Activated CD8-positive, alpha-beta T cell treated with anti-CD3 and anti-CD28 coated beads for 36 hours (primary cell): Measurements from ENCODE around the gene CDH8. TPM values are rescaled to one million over a fixed set of nuclear protein-coding genes. Genes with fewer than 3 reads are reported as not detected.

Experiments used
- ATAC-seq: fragments of 200-7000 bp; cut with Tn5 transposase; one replicate; pipeline ENCODE4 v1.10.0; 2021; ENCODE audit warnings: mild to moderate bottlenecking, moderate library complexity
- CTCF ChIA-PET: fragments of 350-600 bp; sonication (Branson Sonifier 250); formaldehyde crosslinking; loops from one replicate; lab custom pipeline; 2021; ENCODE audit warnings: antibody characterized with exemption; lab: Charles Lee
- POLR2A ChIA-PET: fragments of 350-600 bp; sonication (Branson Sonifier 250); formaldehyde crosslinking; loops from one replicate; lab custom pipeline; 2021; ENCODE audit warnings: antibody characterized with exemption; lab: Charles Lee
- DNase-seq: peaks from one replicate; pipeline ENCODE4 v3.0.0-alpha.2; 2020
- H3K27ac Mint-ChIP-seq: one replicate; pipeline ENCODE4 v1.8.0; 2021; ENCODE audit warnings: mild to moderate bottlenecking, mixed read lengths
- H3K27me3 Mint-ChIP-seq: one replicate; pipeline ENCODE4 v1.8.0; 2021; ENCODE audit warnings: mixed read lengths
- H3K36me3 Mint-ChIP-seq: one replicate; pipeline ENCODE4 v1.8.0; 2021; ENCODE audit warnings: low read depth, mixed read lengths
- H3K4me1 Mint-ChIP-seq: one replicate; pipeline ENCODE4 v1.8.0; 2021; ENCODE audit warnings: low read depth, mixed read lengths
- H3K4me3 Mint-ChIP-seq: one replicate; pipeline ENCODE4 v1.8.0; 2021; ENCODE audit warnings: mild to moderate bottlenecking, moderate library complexity, mixed read lengths
- H3K9me3 Mint-ChIP-seq: one replicate; pipeline ENCODE4 v1.8.0; 2021; ENCODE audit warnings: mixed read lengths
- CTCF ChIP-seq: fragments of 200-600 bp; IDR thresholded peaks from one replicate; pipeline ENCODE4 v1.8.0; 2022; ENCODE audit warnings: antibody characterized with exemption, mild to moderate bottlenecking
- intact Hi-C: fragments of 100-400 bp; cut with micrococcal nuclease; formaldehyde crosslinking; loops from one replicate; pipeline ENCODE4 v1.10.0; 2022
- total RNA-seq, 2 experiments: library from RNA; stranded (reverse); gene quantifications; one replicate each; pipeline ENCODE4 v1.2.3, GENCODE V29; 2021

CDH8 gene
- total RNA-seq, 2 experiments from 2014 or later, result not detected

DNA sequence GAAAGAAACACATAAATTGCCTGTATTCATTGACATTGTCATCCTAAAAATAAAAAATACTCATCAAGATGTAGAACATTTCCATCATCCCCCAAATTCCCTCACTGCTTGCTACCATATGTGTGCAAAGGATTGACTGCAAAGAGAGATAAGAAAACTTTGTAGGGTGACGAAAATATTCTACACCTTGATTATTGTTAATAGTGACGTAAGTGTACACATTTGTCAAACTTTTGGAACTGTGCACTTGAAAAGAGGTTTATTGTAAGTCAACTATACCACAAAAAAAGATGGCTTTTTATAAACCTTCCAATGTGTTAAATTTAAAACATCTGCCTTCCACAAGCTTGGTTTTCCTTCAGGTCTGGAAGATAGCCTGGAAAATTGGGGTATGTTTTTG lies 359.5 kb downstream of the CDH8 start:
- Mint-ChIP-seq H3K27ac (no peak overlapping the region), H3K4me3 (no peak overlapping the region), H3K27me3 (no peaks in the 10 kb centered on the region), H3K4me1 (no peaks in the 10 kb centered on the region), H3K36me3 (no peaks in the 10 kb centered on the region), H3K9me3 (peaks cover 22% of the 10 kb centered on the region)
- ChIA-PET POLR2A (no interaction called here), CTCF (no interaction called here)
- DNase-seq (no peak), ATAC-seq (no peak)
- intact Hi-C loops, result no loop called here
- TF ChIP-seq CTCF, result no peak

DNA sequence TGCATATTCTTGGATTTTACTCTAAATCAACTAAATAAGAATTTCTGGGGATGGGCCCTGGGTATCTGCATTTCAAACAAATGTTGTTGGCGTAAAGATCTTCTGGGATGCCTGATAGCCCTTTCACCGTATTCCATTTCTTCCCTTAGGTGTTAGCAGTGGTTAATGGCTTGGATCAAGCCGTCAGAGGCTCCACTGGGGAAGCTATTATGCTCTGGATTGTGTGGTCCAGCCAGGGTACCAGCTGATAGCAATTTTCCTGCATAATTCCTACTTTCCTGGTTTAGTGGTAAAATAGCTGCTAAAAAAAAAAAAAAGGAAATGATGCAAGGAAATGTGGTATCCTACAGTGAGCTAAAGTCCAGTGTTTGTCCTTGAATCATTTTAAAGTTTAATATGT lies 365.1 kb downstream of the CDH8 start:
- Mint-ChIP-seq H3K27me3 (no peaks in the 10 kb centered on the region), H3K27ac (no peak overlapping the region), H3K36me3 (no peaks in the 10 kb centered on the region), H3K4me3 (no peak overlapping the region), H3K9me3 (peaks cover 25% of the 10 kb centered on the region), H3K4me1 (no peaks in the 10 kb centered on the region)
- CTCF ChIA-PET, result no interaction called here
- DNase-seq, result no peak
- TF ChIP-seq CTCF, result no peak
- POLR2A ChIA-PET, result no interaction called here
- no peak for ATAC-seq
- intact Hi-C loops, result no loop called here

DNA sequence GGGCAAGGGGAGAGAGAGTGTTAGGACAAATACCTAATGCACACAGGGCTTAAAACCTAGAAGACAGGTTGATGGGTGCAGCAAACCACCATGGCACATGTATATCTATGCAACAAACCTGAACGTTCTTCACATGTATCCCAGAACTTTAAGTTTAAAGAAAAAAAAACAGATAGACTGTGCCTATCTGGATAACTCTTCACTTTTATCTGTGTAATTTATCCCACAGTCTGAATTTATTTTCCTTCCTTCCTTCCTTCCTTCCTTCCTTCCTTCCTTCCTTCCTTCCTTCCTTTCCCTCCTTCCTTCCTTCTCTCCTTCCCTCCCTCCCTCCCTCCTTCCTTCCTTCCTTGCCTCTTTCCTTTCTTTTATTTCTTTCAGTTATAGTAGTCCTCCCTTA lies 370.7 kb downstream of the CDH8 start:
- no peak overlapping the region for H3K4me3 Mint-ChIP-seq

GRCh38 chr16:61659936-61660335 lies 376.3 kb downstream of the CDH8 start:
- Mint-ChIP-seq H3K9me3 (peaks cover 21% of the 10 kb centered on the region), H3K27ac (no peak overlapping the region), H3K4me1 (no peaks in the 10 kb centered on the region), H3K27me3 (no peaks in the 10 kb centered on the region), H3K4me3 (no peak overlapping the region), H3K36me3 (no peaks in the 10 kb centered on the region)
- no peak for ATAC-seq
- TF ChIP-seq CTCF, result no peak
- DNase-seq, result no peak
- intact Hi-C loops, result no loop called here
- ChIA-PET CTCF (no interaction called here), POLR2A (no interaction called here)

More for the DNA sequence above, 370.7 kb downstream of the CDH8 start:
- DNase-seq, result no peak
- peaks cover 28% of the 10 kb centered on the region for H3K9me3 Mint-ChIP-seq
- no peaks in the 10 kb centered on the region for H3K36me3 Mint-ChIP-seq
- H3K4me1 Mint-ChIP-seq, result no peaks in the 10 kb centered on the region
- no peak overlapping the region for H3K27ac Mint-ChIP-seq
- no peak for ATAC-seq
- H3K27me3 Mint-ChIP-seq, result no peaks in the 10 kb centered on the region
- TF ChIP-seq CTCF, result no peak
- intact Hi-C loops, result no loop called here
- POLR2A ChIA-PET, result no interaction called here
- CTCF ChIA-PET, result no interaction called here

DNA sequence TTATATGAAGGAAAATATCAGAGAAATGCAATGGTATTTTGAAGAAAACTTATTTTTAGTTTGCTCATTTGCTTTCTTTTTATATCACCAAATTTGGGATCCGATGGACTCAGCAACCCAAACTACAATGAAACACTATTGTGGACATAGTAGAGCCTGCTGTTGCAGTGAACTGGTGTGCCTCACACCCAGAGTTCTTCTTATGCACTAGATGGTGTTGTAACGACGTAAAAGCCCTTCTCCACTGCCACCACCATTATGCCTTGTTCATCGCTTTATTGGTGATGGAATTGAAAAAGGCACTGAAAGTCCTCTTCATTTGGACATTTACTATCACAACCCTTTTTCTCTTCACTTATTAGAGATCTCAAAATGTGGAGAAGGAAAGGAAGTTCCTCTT lies 381.3 kb downstream of the CDH8 start:
- no peak overlapping the region for H3K27ac Mint-ChIP-seq
- no peaks in the 10 kb centered on the region for H3K27me3 Mint-ChIP-seq
- no peaks in the 10 kb centered on the region for H3K4me1 Mint-ChIP-seq
- intact Hi-C loops, result no loop called here
- H3K36me3 Mint-ChIP-seq, result no peaks in the 10 kb centered on the region
- POLR2A ChIA-PET, result no interaction called here
- ATAC-seq (no peak), DNase-seq (no peak)
- no peak overlapping the region for H3K4me3 Mint-ChIP-seq
- CTCF ChIA-PET, result no interaction called here
- no peak for TF ChIP-seq CTCF
- H3K9me3 Mint-ChIP-seq, result peaks cover 20% of the 10 kb centered on the region
